GM12878 (cell line): ENCODE data around the gene DIAPH1.

Experiments used
- BHLHE40 ChIP-seq, 2 experiments: fragments of 450-650 bp in 1 of 2; IDR thresholded peaks; 2 replicates each; pipeline ENCODE4 v1.6.1; 2011 to 2017; ENCODE audit warnings: low read depth in 2 of 2, borderline replicate concordance in 1 of 2, improper control_type of control experiment in 1 of 2, low read length in 1 of 2, mild to moderate bottlenecking in 1 of 2
- CTCF ChIP-seq, 3 experiments: IDR thresholded peaks in 2 of 3; conservative IDR thresholded peaks in 1 of 3; 2 replicates each; pipeline ENCODE4 v1.5.1; 2011; ENCODE audit warnings: low read depth in 3 of 3, low read length in 3 of 3, mild to moderate bottlenecking in 3 of 3, control low read depth in 2 of 3, moderate library complexity in 2 of 3, inconsistent platforms in 1 of 3, mixed read lengths in 1 of 3; ENCODE audit not compliant: control insufficient read depth in 2 of 3, insufficient read depth in 1 of 3; ENCODE audit errors: extremely low read depth in 1 of 3
- FOXM1 ChIP-seq: IDR thresholded peaks from 2 replicates; pipeline ENCODE4 v1.6.1; 2012; ENCODE audit warnings: low read depth, mild to moderate bottlenecking, inconsistent platforms, low read length, moderate library complexity
- GABPA ChIP-seq: IDR thresholded peaks from 2 replicates; pipeline ENCODE4 v1.6.1; 2014; ENCODE audit warnings: antibody characterized with exemption, low read depth, mild to moderate bottlenecking, inconsistent platforms
- MYC ChIP-seq: IDR thresholded peaks from 2 replicates; pipeline ENCODE4 v1.6.1; 2011; ENCODE audit warnings: mild to moderate bottlenecking, low read length, moderate library complexity, inconsistent platforms; ENCODE audit not compliant: insufficient read depth, insufficient replicate concordance, insufficient read length, severe bottlenecking
- NFIC ChIP-seq: IDR thresholded peaks from 2 replicates; pipeline ENCODE4 v1.6.1; 2012; ENCODE audit warnings: low read depth, mild to moderate bottlenecking, inconsistent platforms, low read length, moderate library complexity

DNA sequence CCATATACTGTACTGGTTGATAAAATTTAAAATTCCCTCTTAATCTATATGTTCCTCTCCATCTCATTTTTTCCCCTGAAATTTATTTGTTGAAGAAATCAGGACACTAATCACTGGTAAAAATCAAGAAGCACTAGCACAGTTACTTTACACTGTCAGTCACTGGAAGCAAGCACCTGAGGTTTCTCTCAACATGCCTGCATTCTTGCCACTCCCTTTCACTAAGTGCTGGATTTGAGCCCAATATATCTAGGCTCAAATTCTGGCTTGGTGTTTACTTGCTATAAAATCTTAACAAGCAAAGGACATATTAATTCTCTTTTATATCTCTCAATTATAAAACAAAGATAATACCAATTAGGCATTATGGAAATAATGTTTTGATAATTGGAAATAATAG is 58.6 kb downstream of the DIAPH1 start:
- TF ChIP-seq GABPA (no peak), CTCF (IDR thresholded peaks at IDR 0.05 in 2 of 3, conservative IDR thresholded peaks at IDR 0.05 in 1 of 3; ENCODE audit: control insufficient read depth in 2 of 3, extremely low read depth in 1 of 3, insufficient read depth in 1 of 3, low read depth in 3 of 3, low read length in 3 of 3) (no peak), NFIC (no peak), MYC (no peak), BHLHE40 (IDR thresholded peaks at IDR 0.05; ENCODE audit: borderline replicate concordance in 1 of 2, low read depth in 2 of 2, low read length in 1 of 2) (no peak), FOXM1 (no peak)
